K562 (cell line): Measurements from ENCODE around the gene ZNF284. TPM values are rescaled to one million over a fixed set of nuclear protein-coding genes. Genes with fewer than 3 reads are reported as not detected.

Source experiments
- ATAC-seq: fragments of 200-7000 bp; cut with Tn5 transposase; 3 replicates; pipeline ENCODE4 v1.9.1; 2020; ENCODE audit warnings: moderate library complexity
- BruUV-seq: library from RNA; stranded (reverse); fragments of 400-500 nt; replicated peaks from 2 replicates; lab custom pipeline; 2021; lab: Mats Ljungman, UMichigan
- CTCF ChIA-PET: fragments of 300-600 bp; formaldehyde crosslinking; extraction: SDS; loops from one replicate; lab custom pipeline; 2021; ENCODE audit warnings: low intra/inter-chr PET ratio; lab: Yijun Ruan, JAX
- POLR2A ChIA-PET: fragments of 300-600, 350-650 bp; sonication (Branson Sonifier 250); formaldehyde crosslinking; extraction: SDS; loops from one replicate; lab custom pipeline; 2021; ENCODE audit warnings: antibody characterized with exemption, inconsistent platforms; lab: Yijun Ruan, JAX
- DNase-seq, 4 experiments: peaks; one replicate each; pipeline versions ENCODE4 v3.0.0 to v3.0.0-alpha.2; 2011 to 2018; ENCODE audit warnings: low spot score in 3 of 4, mixed read lengths in 3 of 4; ENCODE audit errors: extremely low read depth in 1 of 4
- FAIRE-seq: peaks from 2 replicates; lab custom pipeline; 2011; peaks lifted over from hg19 to GRCh38; lab: Jason Lieb, UNC
- H2AFZ ChIP-seq: 2 replicates; pipeline ENCODE4 v1.6.0; 2011; ENCODE audit warnings: low read depth, low read length, control low read depth, inconsistent platforms
- H3K27ac ChIP-seq: fragments of 200-600 bp; 3 replicates; pipeline ENCODE4 v1.8.0; 2011; ENCODE audit warnings: low read depth, mild to moderate bottlenecking, control low read depth, inconsistent platforms, low read length, moderate library complexity, mixed read lengths; ENCODE audit errors: extremely low read depth
- H3K27me3 ChIP-seq, 2 experiments: fragments of 300-600 bp in 1 of 2; 2 replicates in 1 of 2; 3 replicates in 1 of 2; pipeline versions ENCODE4 v1.6.0 to v1.8.0; 2011; ENCODE audit warnings: inconsistent platforms in 2 of 2, low read length in 2 of 2, mild to moderate bottlenecking in 1 of 2, mixed read lengths in 1 of 2, moderate library complexity in 1 of 2; ENCODE audit not compliant: control insufficient read depth in 2 of 2, insufficient read depth in 2 of 2
- H3K36me3 ChIP-seq: fragments of 300-600 bp; 3 replicates; pipeline ENCODE4 v1.8.0; 2011; ENCODE audit warnings: mild to moderate bottlenecking, low read length, inconsistent platforms; ENCODE audit not compliant: control insufficient read depth, insufficient read depth
- H3K4me1 ChIP-seq, 2 experiments: fragments of 200-600 bp in 1 of 2; replicated peaks in 1 of 2; 2 replicates in 1 of 2; 3 replicates in 1 of 2; pipeline versions ENCODE4 v1.5.1 to v1.8.0; 2011; ENCODE audit warnings: inconsistent platforms in 2 of 2, low read length in 2 of 2, mild to moderate bottlenecking in 1 of 2, mixed read lengths in 1 of 2, moderate library complexity in 1 of 2; ENCODE audit not compliant: control insufficient read depth in 2 of 2, insufficient read depth in 2 of 2
- H3K4me2 ChIP-seq: 2 replicates; pipeline ENCODE4 v1.6.1; 2011; ENCODE audit warnings: low read length, control low read depth, inconsistent platforms, mixed read lengths; ENCODE audit not compliant: insufficient read depth
- H3K4me3 ChIP-seq: fragments of 200-600 bp; sonication (generic), shearing (Covaris generic); 2 replicates; pipeline ENCODE4 v1.5.1; 2016; ENCODE audit warnings: control low read depth, inconsistent platforms
- H3K79me2 ChIP-seq: fragments of 200-600 bp; 3 replicates; pipeline ENCODE4 v1.8.0; 2011; ENCODE audit warnings: low read length, inconsistent platforms; ENCODE audit not compliant: control insufficient read depth, insufficient read depth
- H3K9ac ChIP-seq, 2 experiments: 2 replicates each; pipeline versions ENCODE4 v1.6.0 to v1.6.1; 2011; ENCODE audit warnings: low read depth in 2 of 2, low read length in 2 of 2, control low read depth in 1 of 2, inconsistent platforms in 1 of 2, mild to moderate bottlenecking in 1 of 2, mixed read lengths in 1 of 2; ENCODE audit not compliant: insufficient read depth in 1 of 2
- H3K9me1 ChIP-seq: one replicate; pipeline ENCODE4 v1.6.0; 2011; ENCODE audit warnings: inconsistent platforms, mild to moderate bottlenecking, low read length, moderate library complexity; ENCODE audit not compliant: control insufficient read depth, insufficient read depth
- H3K9me3 ChIP-seq: replicated peaks from 2 replicates; pipeline ENCODE4 v1.5.1; 2011; ENCODE audit warnings: low read depth, low read length, inconsistent platforms; ENCODE audit not compliant: control insufficient read depth, insufficient read depth
- H4K20me1 ChIP-seq: replicated peaks from 2 replicates; pipeline ENCODE4 v1.6.1; 2011; ENCODE audit warnings: low read length, inconsistent platforms, mixed read lengths; ENCODE audit not compliant: control insufficient read depth, insufficient read depth
- CEBPB ChIP-seq: fragments of 450-650 bp; IDR thresholded peaks from 2 replicates; pipeline ENCODE4 v1.6.1; 2016; ENCODE audit warnings: missing genetic modification characterization, missing compliant biosample characterization
- MBD1 ChIP-seq: fragments of 250-450 bp; sonication (Bioruptor Pico); IDR thresholded peaks from 2 replicates; pipeline ENCODE4 v1.8.0; 2022; ENCODE audit warnings: inconsistent platforms
- MEIS2 ChIP-seq: fragments of 450-650 bp; IDR thresholded peaks from 2 replicates; pipeline ENCODE4 v1.6.1; 2014; ENCODE audit warnings: mild to moderate bottlenecking; ENCODE audit not compliant: partially characterized antibody
- WGBS: fragments of 100-300 bp; shearing (Covaris generic); methylation state at CpG from one replicate; pipeline ENCODE4 v1.1.6; 2016; ENCODE audit warnings: low coverage, mixed read lengths; ENCODE audit not compliant: insufficient coverage; ENCODE audit errors: missing lambda C conversion rate; 5-methylcytosine and 5-hydroxymethylcytosine counted together
- in situ Hi-C: fragments of 300-500 bp; cut with MboI; formaldehyde crosslinking; loops from 4 replicates; pipeline ENCODE4 v1.15.0; 2018; ENCODE audit warnings: inconsistent platforms, mixed read lengths
- intact Hi-C: fragments of 100-400 bp; cut with micrococcal nuclease; formaldehyde crosslinking; loops from 2 replicates; pipeline ENCODE4 v1.14.2; 2022
- polyA plus RNA-seq, 8 experiments: library from polyadenylated mRNA; depleted of rRNA in 4 of 8; stranded (reverse) in 5 of 8; unstranded in 3 of 8; fragments of >200 nt; fragmentation: Nextera tagmentation in 2 of 8; fragmentation: Illumina TruSeq in 1 of 8; extraction: Ambion mirVana in 2 of 8; extraction: Trizol in 1 of 8; gene quantifications; 2 replicates each; pipeline versions ENCODE4 v1.2.1 to v1.2.3, GENCODE V29; 2011 to 2014; ENCODE audit warnings: inconsistent platforms in 1 of 8, missing spikeins in 1 of 8
- total RNA-seq, 7 experiments: library from RNA; depleted of rRNA in 6 of 7; stranded (reverse); fragments of >200 nt in 6 of 7; fragmentation: Illumina TruSeq in 2 of 7; extraction: Trizol in 2 of 7; gene quantifications; 2 replicates each; pipeline versions ENCODE4 v1.2.1 to v1.2.3, GENCODE V29; 2011 to 2021; ENCODE audit warnings: low replicate concordance in 1 of 7

The ZNF284 gene
- total and polyA plus RNA-seq, 9 of the 15 experiments (the other 6 are each of a cell fraction or from before 2014, with no cell fraction given) = 0.07 to 0.24 (median 0.20) TPM

GRCh38 chr19:44026622-44027021, 45.3 kb upstream of the ZNF284 start:
- peaks cover 5% of the 10 kb centered on the region; the same call in 1 of the 3 replicates for H3K79me2 ChIP-seq
- H3K9me1 ChIP-seq = no peaks in the 10 kb centered on the region
- in situ Hi-C loops = no loop called here
- no peak overlapping the region for H3K27ac ChIP-seq
- POLR2A ChIA-PET = interaction anchor here (1.5 kb wide), 1 partner anchor 26 kb away, joined by 3 read pairs; no protein-coding TSS in a partner anchor
- no peak overlapping the region for H3K4me2 ChIP-seq
- intact Hi-C loops = no loop called here
- H3K4me1 ChIP-seq = peaks cover 3 to 4% of the 10 kb centered on the region in 2 experiments; a peak in 1 of 5 replicates
- BruUV-seq = no TSS peak
- WGBS = 63% methylated on average over 6 of the region's 6 CpGs
- no peak overlapping the region for H3K9ac ChIP-seq
- TF ChIP-seq CEBPB (tag) = 0 out of 2 replicates have a peak, but pooled peaks have one; percentile 24
- peak; percentile 8 for TF ChIP-seq MEIS2
- no peak for TF ChIP-seq MBD1 (CRISPR knock-in tag)
- TF ChIP-seq, all 486 proteins: peak for 2
- FAIRE-seq (no peak), ATAC-seq (no peak), DNase-seq (no peak)
- Histone ChIP-seq H3K4me3 (no peak overlapping the region), H4K20me1 (no peaks in the 10 kb centered on the region), H3K27me3 (no peaks in the 10 kb centered on the region), H3K36me3 (peaks cover 4% of the 10 kb centered on the region; the same call in 1 of the 3 replicates), H2AFZ (no peak overlapping the region), H3K9me3 (peaks cover 3% of the 10 kb centered on the region; the same call in 1 of the 2 replicates)
- CTCF ChIA-PET = no interaction called here
